Glutamatergic neuron (in vitro differentiated cells): Measurements from ENCODE around the gene FOXL1. TPM values are rescaled to one million over a fixed set of nuclear protein-coding genes. Genes with fewer than 3 reads are reported as not detected.

Experiments used
- DNase-seq: peaks from one replicate; pipeline ENCODE4 v3.0.0; 2022
- H3K27ac Mint-ChIP-seq: one replicate; pipeline ENCODE4 v1.8.0; 2020; ENCODE audit warnings: mild to moderate bottlenecking, mixed read lengths, inconsistent platforms; ENCODE audit not compliant: unreplicated experiment
- H3K27me3 Mint-ChIP-seq: one replicate; pipeline ENCODE4 v1.8.0; 2020; ENCODE audit warnings: mild to moderate bottlenecking, moderate library complexity, mixed read lengths, inconsistent platforms; ENCODE audit not compliant: unreplicated experiment
- H3K36me3 Mint-ChIP-seq: one replicate; pipeline ENCODE4 v1.8.0; 2020; ENCODE audit warnings: mild to moderate bottlenecking, mixed read lengths, inconsistent platforms; ENCODE audit not compliant: unreplicated experiment
- H3K4me1 Mint-ChIP-seq: one replicate; pipeline ENCODE4 v1.8.0; 2020; ENCODE audit warnings: mild to moderate bottlenecking, low read depth, mixed read lengths, inconsistent platforms; ENCODE audit not compliant: unreplicated experiment
- H3K4me3 Mint-ChIP-seq: one replicate; pipeline ENCODE4 v1.8.0; 2020; ENCODE audit warnings: mild to moderate bottlenecking, mixed read lengths, inconsistent platforms; ENCODE audit not compliant: unreplicated experiment
- H3K9me3 Mint-ChIP-seq: one replicate; pipeline ENCODE4 v1.8.0; 2020; ENCODE audit warnings: mild to moderate bottlenecking, moderate library complexity, mixed read lengths, inconsistent platforms; ENCODE audit not compliant: unreplicated experiment
- total RNA-seq: library from RNA; stranded (reverse); fragmentation: NEBNext Ultra II Directional; extraction: Animal tissue kit (Norgen Biotek cat#: 25700); gene quantifications from one replicate; pipeline ENCODE4 v1.2.1, GENCODE V29; 2021; ENCODE audit not compliant: unreplicated experiment
- TF ChIP-seq, protein P1 (sequence below): fragments of 200-600 bp; sonication (generic); IDR thresholded peaks from one replicate; pipeline ENCODE4 v1.5.0; 2021; ENCODE audit not compliant: partially characterized antibody, unreplicated experiment

FOXL1 gene
- total RNA-seq, 1 donor from 2014 or later = not detected

- Mint-ChIP-seq H3K36me3 (peaks cover 4% of the 10 kb centered on the region), H3K4me1 (no peaks in the 10 kb centered on the region), H3K27me3 (no peaks in the 10 kb centered on the region), H3K4me3 (no peak overlapping the region), H3K27ac (no peak overlapping the region), H3K9me3 (peaks cover 6% of the 10 kb centered on the region)
- no peak for DNase-seq
- TF ChIP-seq, protein P1, sequence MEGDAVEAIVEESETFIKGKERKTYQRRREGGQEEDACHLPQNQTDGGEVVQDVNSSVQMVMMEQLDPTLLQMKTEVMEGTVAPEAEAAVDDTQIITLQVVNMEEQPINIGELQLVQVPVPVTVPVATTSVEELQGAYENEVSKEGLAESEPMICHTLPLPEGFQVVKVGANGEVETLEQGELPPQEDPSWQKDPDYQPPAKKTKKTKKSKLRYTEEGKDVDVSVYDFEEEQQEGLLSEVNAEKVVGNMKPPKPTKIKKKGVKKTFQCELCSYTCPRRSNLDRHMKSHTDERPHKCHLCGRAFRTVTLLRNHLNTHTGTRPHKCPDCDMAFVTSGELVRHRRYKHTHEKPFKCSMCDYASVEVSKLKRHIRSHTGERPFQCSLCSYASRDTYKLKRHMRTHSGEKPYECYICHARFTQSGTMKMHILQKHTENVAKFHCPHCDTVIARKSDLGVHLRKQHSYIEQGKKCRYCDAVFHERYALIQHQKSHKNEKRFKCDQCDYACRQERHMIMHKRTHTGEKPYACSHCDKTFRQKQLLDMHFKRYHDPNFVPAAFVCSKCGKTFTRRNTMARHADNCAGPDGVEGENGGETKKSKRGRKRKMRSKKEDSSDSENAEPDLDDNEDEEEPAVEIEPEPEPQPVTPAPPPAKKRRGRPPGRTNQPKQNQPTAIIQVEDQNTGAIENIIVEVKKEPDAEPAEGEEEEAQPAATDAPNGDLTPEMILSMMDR = no peak
Measured at GRCh38 chr16:86531641-86532525, 46.5 kb upstream of the FOXL1 start.

GRCh38 chr16:86532526-86532815 lies 45.9 kb upstream of the FOXL1 start:
- Mint-ChIP-seq H3K36me3 (peaks cover 3% of the 10 kb centered on the region), H3K27me3 (no peaks in the 10 kb centered on the region), H3K27ac (no peak overlapping the region), H3K4me3 (no peak overlapping the region), H3K4me1 (no peaks in the 10 kb centered on the region), H3K9me3 (peaks cover 3% of the 10 kb centered on the region)
- TF ChIP-seq, protein P1 = no peak
- no peak for DNase-seq

DNA sequence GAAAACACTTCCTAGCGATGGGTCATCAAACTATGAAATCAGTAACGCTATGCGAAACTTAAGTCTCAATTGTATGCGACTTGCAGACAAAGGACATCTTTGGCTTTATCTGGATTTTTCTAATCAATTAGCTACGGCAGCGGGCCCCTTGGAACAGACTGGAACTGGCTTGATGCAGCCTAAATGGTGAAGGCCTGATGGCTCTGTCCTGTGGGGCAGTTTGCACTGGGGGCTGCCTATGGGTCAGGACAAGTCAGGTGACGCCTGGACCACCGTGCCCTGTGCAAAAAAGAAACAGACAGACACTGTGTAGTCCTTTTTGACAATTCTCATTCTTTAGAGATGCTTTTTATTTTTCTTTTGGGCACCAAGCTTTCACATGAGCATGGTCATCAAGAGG lies 45.3 kb upstream of the FOXL1 start:
- no peaks in the 10 kb centered on the region for H3K9me3 Mint-ChIP-seq
- no peak overlapping the region for H3K27ac Mint-ChIP-seq
- no peaks in the 10 kb centered on the region for H3K36me3 Mint-ChIP-seq
- no peaks in the 10 kb centered on the region for H3K27me3 Mint-ChIP-seq
- H3K4me1 Mint-ChIP-seq = no peaks in the 10 kb centered on the region
- TF ChIP-seq, protein P1 = no peak
- no peak for DNase-seq
- H3K4me3 Mint-ChIP-seq = no peak overlapping the region

DNA sequence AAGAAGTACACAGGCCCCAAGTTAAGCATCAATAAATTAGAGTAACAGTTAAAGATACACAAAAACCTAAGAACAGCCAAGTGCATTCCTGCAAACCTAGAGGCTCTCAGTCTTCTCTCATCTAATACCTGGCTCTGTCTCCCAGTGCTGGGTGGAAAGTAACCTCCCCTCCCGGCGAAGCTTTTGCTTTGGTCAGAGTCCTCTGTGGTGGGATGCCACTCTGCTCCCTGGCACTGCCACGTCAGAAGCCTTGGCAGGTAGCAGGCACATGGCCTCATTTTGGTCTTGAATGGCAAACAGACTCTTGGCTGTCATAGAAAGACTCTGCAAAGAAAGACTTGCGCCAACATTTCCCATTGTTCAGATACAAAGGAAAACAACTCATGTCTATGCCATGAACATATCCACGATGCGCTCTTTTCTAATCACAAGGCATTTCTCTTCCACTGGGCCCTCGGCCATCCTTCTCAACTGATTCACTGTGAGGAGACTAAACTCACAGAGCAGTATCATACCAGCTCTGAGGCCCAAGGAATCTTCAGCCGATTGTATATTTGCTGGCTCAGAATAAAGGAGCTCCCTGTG lies 44.5 kb upstream of the FOXL1 start:
- H3K27ac Mint-ChIP-seq = no peak overlapping the region

More for the DNA sequence above, 44.5 kb upstream of the FOXL1 start:
- H3K27me3 Mint-ChIP-seq = no peaks in the 10 kb centered on the region
- DNase-seq = no peak
- H3K4me3 Mint-ChIP-seq = no peak overlapping the region
- TF ChIP-seq, protein P1 = no peak
- no peaks in the 10 kb centered on the region for H3K9me3 Mint-ChIP-seq
- no peaks in the 10 kb centered on the region for H3K4me1 Mint-ChIP-seq
- H3K36me3 Mint-ChIP-seq = no peaks in the 10 kb centered on the region
